Measurements from ENCODE around the gene EXOSC3. TPM values are rescaled to one million over a fixed set of nuclear protein-coding genes. Genes with fewer than 3 reads are reported as not detected.
"Not testable (repeated sequence)": the region's sequence is repeated elsewhere in the genome, so short reads cannot be mapped to it uniquely, and the experiment has no call there.

The EXOSC3 gene
- total RNA-seq, 1 donor from 2014 or later: 37.6 TPM

- H3K27me3 Mint-ChIP-seq (ENCODE audit: low read depth): no peaks in the 10 kb centered on the region
- no peak overlapping the region for H3K27ac Mint-ChIP-seq
- DNase-seq (ENCODE audit: low spot score in 2 of 2, unreplicated experiment in 2 of 2): no peak
- no peaks in the 10 kb centered on the region for H3K4me1 Mint-ChIP-seq
- H3K36me3 Mint-ChIP-seq: peaks cover 32% of the 10 kb centered on the region
- no peak for TF ChIP-seq CTCF (IDR thresholded peaks at IDR 0.05; ENCODE audit: unreplicated experiment)
- no peaks in the 10 kb centered on the region for H3K9me3 Mint-ChIP-seq
- H3K4me3 Mint-ChIP-seq: no peak overlapping the region
Measured at GRCh38 chr9:37775216-37775919, 9.5 kb downstream of the EXOSC3 start.

GRCh38 chr9:37769995-37770394, 14.9 kb downstream of the EXOSC3 start:
- H3K36me3 Mint-ChIP-seq: peaks cover 27% of the 10 kb centered on the region
- no peak for TF ChIP-seq CTCF (IDR thresholded peaks at IDR 0.05; ENCODE audit: unreplicated experiment)
- H3K4me3 Mint-ChIP-seq: no peak overlapping the region
- H3K27ac Mint-ChIP-seq: no peak overlapping the region
- H3K27me3 Mint-ChIP-seq (ENCODE audit: low read depth): no peaks in the 10 kb centered on the region
- peaks cover 4% of the 10 kb centered on the region for H3K9me3 Mint-ChIP-seq
- no peaks in the 10 kb centered on the region for H3K4me1 Mint-ChIP-seq
- DNase-seq (ENCODE audit: low spot score in 2 of 2, unreplicated experiment in 2 of 2): no peak

- no peak for DNase-seq (ENCODE audit: low spot score in 2 of 2, unreplicated experiment in 2 of 2)
- H3K27me3 Mint-ChIP-seq (ENCODE audit: low read depth): no peaks in the 10 kb centered on the region
- H3K4me1 Mint-ChIP-seq: no peaks in the 10 kb centered on the region
- H3K9me3 Mint-ChIP-seq: peaks cover 4% of the 10 kb centered on the region
- no peak overlapping the region for H3K27ac Mint-ChIP-seq
- H3K36me3 Mint-ChIP-seq: peaks cover 25% of the 10 kb centered on the region
- H3K4me3 Mint-ChIP-seq: no peak overlapping the region
- TF ChIP-seq CTCF (IDR thresholded peaks at IDR 0.05; ENCODE audit: unreplicated experiment): no peak
Measured at GRCh38 chr9:37769306-37769705, 15.6 kb downstream of the EXOSC3 start.

GRCh38 chr9:37765263-37765662, 19.6 kb downstream of the EXOSC3 start:
- H3K27me3 Mint-ChIP-seq (ENCODE audit: low read depth); H3K9me3 Mint-ChIP-seq; DNase-seq (ENCODE audit: low spot score in 2 of 2, unreplicated experiment in 2 of 2); H3K27ac Mint-ChIP-seq; H3K4me3 Mint-ChIP-seq; H3K4me1 Mint-ChIP-seq: not testable (repeated sequence)
- H3K36me3 Mint-ChIP-seq: peaks cover 30% of the 10 kb centered on the region

- no peak for DNase-seq (ENCODE audit: low spot score in 2 of 2, unreplicated experiment in 2 of 2)
- H3K27ac Mint-ChIP-seq: no peak overlapping the region
- H3K4me1 Mint-ChIP-seq: no peaks in the 10 kb centered on the region
- no peak for TF ChIP-seq CTCF (IDR thresholded peaks at IDR 0.05; ENCODE audit: unreplicated experiment)
- peaks cover 23% of the 10 kb centered on the region for H3K36me3 Mint-ChIP-seq
- H3K4me3 Mint-ChIP-seq: no peak overlapping the region
- no peaks in the 10 kb centered on the region for H3K27me3 Mint-ChIP-seq (ENCODE audit: low read depth)
- peaks cover 3% of the 10 kb centered on the region for H3K9me3 Mint-ChIP-seq
Measured at GRCh38 chr9:37761511-37761910, 23.4 kb downstream of the EXOSC3 start.

GRCh38 chr9:37760416-37761161, 24.3 kb downstream of the EXOSC3 start:
- H3K4me1 Mint-ChIP-seq: no peaks in the 10 kb centered on the region
- no peak for TF ChIP-seq CTCF (IDR thresholded peaks at IDR 0.05; ENCODE audit: unreplicated experiment)
- no peak overlapping the region for H3K27ac Mint-ChIP-seq
- no peak for DNase-seq (ENCODE audit: low spot score in 2 of 2, unreplicated experiment in 2 of 2)
- H3K27me3 Mint-ChIP-seq (ENCODE audit: low read depth): no peaks in the 10 kb centered on the region
- peaks cover 20% of the 10 kb centered on the region for H3K36me3 Mint-ChIP-seq
- H3K9me3 Mint-ChIP-seq: no peaks in the 10 kb centered on the region
- H3K4me3 Mint-ChIP-seq: no peak overlapping the region

Measured in mesothelial cell of epicardium (in vitro differentiated cells).